Large intestine (tissue), 3 donors: Measurements from ENCODE around the gene NPTXR. TPM values are rescaled to one million over a fixed set of nuclear protein-coding genes. Genes with fewer than 3 reads are reported as not detected.
"Not testable (repeated sequence)": the region's sequence is repeated elsewhere in the genome, so short reads cannot be mapped to it uniquely, and the experiment has no call there.

ENCODE experiments used
- DNase-seq, 2 donors: peaks; one replicate each; pipeline versions ENCODE4 v3.0.0 to v3.0.0-alpha.2; 2013
- H3K27ac ChIP-seq: one replicate; pipeline ENCODE4 v1.5.1; 2013; ENCODE audit warnings: low read length
- H3K27me3 ChIP-seq: 2 replicates; pipeline ENCODE4 v1.6.1; 2013; ENCODE audit warnings: low read length; ENCODE audit not compliant: control insufficient read depth, insufficient read depth
- H3K36me3 ChIP-seq: 2 replicates; pipeline ENCODE4 v1.6.1; 2013; ENCODE audit warnings: low read length; ENCODE audit not compliant: control insufficient read depth, insufficient read depth
- H3K4me1 ChIP-seq: one replicate; pipeline ENCODE4 v1.6.1; 2013; ENCODE audit warnings: low read length; ENCODE audit not compliant: control insufficient read depth, insufficient read depth
- H3K4me3 ChIP-seq: one replicate; pipeline ENCODE4 v1.5.1; 2013; ENCODE audit warnings: low read length
- H3K9me3 ChIP-seq: one replicate; pipeline ENCODE4 v1.6.1; 2013; ENCODE audit warnings: mild to moderate bottlenecking, low read depth, low read length, moderate library complexity; ENCODE audit not compliant: control insufficient read depth
- WGBS: methylation state at CpG from one replicate; pipeline ENCODE4 v1.1.5; 2013; ENCODE audit warnings: low lambda C conversion rate; ENCODE audit not compliant: insufficient coverage; 5-methylcytosine and 5-hydroxymethylcytosine counted together
- polyA plus RNA-seq: library from polyadenylated mRNA; unstranded; fragments of 120-200 nt; gene quantifications from one replicate; pipeline ENCODE4 v1.2.1, GENCODE V29; 2013

NPTXR gene
- polyA plus RNA-seq, 1 donor, result 9.8 TPM

GRCh38 chr22:38862375-38863329, 18.8 kb upstream of the NPTXR start:
- no peaks in the 10 kb centered on the region for H3K27me3 ChIP-seq
- no peak for DNase-seq
- H3K4me3 ChIP-seq, result no peak overlapping the region
- no peaks in the 10 kb centered on the region for H3K9me3 ChIP-seq
- H3K4me1 ChIP-seq, result peaks cover 14% of the 10 kb centered on the region
- no peak overlapping the region for H3K27ac ChIP-seq
- H3K36me3 ChIP-seq, result peaks cover 26% of the 10 kb centered on the region
- no CpG with 5 or more reads among the region's 14 CpGs for WGBS

- H3K27me3 ChIP-seq, result no peaks in the 10 kb centered on the region
- peaks cover 21% of the 10 kb centered on the region for H3K36me3 ChIP-seq
- no peak for DNase-seq
- 71% methylated on average over 1 of the region's 12 CpGs for WGBS
- no peak overlapping the region for H3K4me3 ChIP-seq
- H3K4me1 ChIP-seq, result peaks cover 17% of the 10 kb centered on the region
- no peak overlapping the region for H3K27ac ChIP-seq
- H3K9me3 ChIP-seq, result no peaks in the 10 kb centered on the region
Observed at GRCh38 chr22:38861927-38862326, 18.1 kb upstream of the NPTXR start.

- no peak for DNase-seq
- no peaks in the 10 kb centered on the region for H3K9me3 ChIP-seq
- no peak overlapping the region for H3K4me3 ChIP-seq
- no peak overlapping the region for H3K27ac ChIP-seq
- peaks cover 21% of the 10 kb centered on the region for H3K36me3 ChIP-seq
- no peaks in the 10 kb centered on the region for H3K27me3 ChIP-seq
- H3K4me1 ChIP-seq, result peaks cover 17% of the 10 kb centered on the region
- WGBS, result no CpG with 5 or more reads among the region's 13 CpGs
Observed at GRCh38 chr22:38861170-38861876, 17.5 kb upstream of the NPTXR start.

GRCh38 chr22:38860283-38861169, 16.7 kb upstream of the NPTXR start:
- WGBS, result no CpG with 5 or more reads among the region's 23 CpGs
- peaks cover 17% of the 10 kb centered on the region for H3K4me1 ChIP-seq
- H3K4me3 ChIP-seq, result no peak overlapping the region
- no peak overlapping the region for H3K27ac ChIP-seq
- peak in 1 of 2 donors; percentile 57 for DNase-seq
- peaks cover 14% of the 10 kb centered on the region for H3K36me3 ChIP-seq
- no peaks in the 10 kb centered on the region for H3K27me3 ChIP-seq
- H3K9me3 ChIP-seq, result no peaks in the 10 kb centered on the region

- Histone ChIP-seq H3K4me1 (peaks cover 17% of the 10 kb centered on the region), H3K36me3 (peaks cover 6% of the 10 kb centered on the region), H3K9me3 (no peaks in the 10 kb centered on the region), H3K27me3 (no peaks in the 10 kb centered on the region), H3K4me3 (no peak overlapping the region), H3K27ac (no peak overlapping the region)
- WGBS, result no CpG with 5 or more reads among the region's 14 CpGs
- DNase-seq, result no peak
Observed at GRCh38 chr22:38859581-38860282, 15.9 kb upstream of the NPTXR start.

GRCh38 chr22:38858492-38858891, 14.7 kb upstream of the NPTXR start:
- Histone ChIP-seq H3K36me3 (peaks cover under 1% of the 10 kb centered on the region), H3K27me3 (no peaks in the 10 kb centered on the region), H3K4me1 (peaks cover 17% of the 10 kb centered on the region), H3K4me3 (no peak overlapping the region), H3K9me3 (no peaks in the 10 kb centered on the region), H3K27ac (no peak overlapping the region)
- WGBS, result no CpG with 5 or more reads among the region's 9 CpGs
- DNase-seq, result no peak

- H3K27ac ChIP-seq, DNase-seq, H3K9me3 ChIP-seq, H3K27me3 ChIP-seq, H3K36me3 ChIP-seq, H3K4me1 ChIP-seq, H3K4me3 ChIP-seq: not testable (repeated sequence)
- WGBS, result no CpG with 5 or more reads among the region's 7 CpGs
Observed at GRCh38 chr22:38854476-38854875, 10.6 kb upstream of the NPTXR start.

GRCh38 chr22:38853883-38854282, 10.1 kb upstream of the NPTXR start:
- not testable (repeated sequence) for H3K4me1 ChIP-seq, H3K27ac ChIP-seq, DNase-seq, H3K4me3 ChIP-seq, H3K27me3 ChIP-seq, H3K9me3 ChIP-seq, H3K36me3 ChIP-seq
- WGBS, result no CpG with 5 or more reads among the region's 5 CpGs

- no peak overlapping the region for H3K27ac ChIP-seq
- no peaks in the 10 kb centered on the region for H3K9me3 ChIP-seq
- peaks cover 8% of the 10 kb centered on the region for H3K4me1 ChIP-seq
- no peak overlapping the region for H3K4me3 ChIP-seq
- no peaks in the 10 kb centered on the region for H3K36me3 ChIP-seq
- no peak for DNase-seq
- WGBS, result no CpG with 5 or more reads among the region's 9 CpGs
- H3K27me3 ChIP-seq, result no peaks in the 10 kb centered on the region
Observed at GRCh38 chr22:38853196-38853651, 9.4 kb upstream of the NPTXR start.
